Tibial nerve (tissue), 4 donors: Measurements from ENCODE around the gene IL20.

Experiments used
- CTCF ChIP-seq, 5 experiments: fragments of 200-600 bp in 3 of 5; fragments of 450-650 bp in 2 of 5; sonication (generic) in 3 of 5; IDR thresholded peaks; one replicate each; pipeline ENCODE4 v1.5.1; 2016 to 2019; ENCODE audit warnings: antibody characterized with exemption in 5 of 5, mild to moderate bottlenecking in 3 of 5, moderate library complexity in 2 of 5
- EP300 ChIP-seq, 2 donors: sonication (generic); formaldehyde crosslinking; IDR thresholded peaks; one replicate each; pipeline ENCODE4 v1.6.1; 2017; ENCODE audit warnings: antibody characterized with exemption in 2 of 2, mild to moderate bottlenecking in 1 of 2
- POLR2A ChIP-seq, 2 donors: fragments of 450-650 bp; IDR thresholded peaks; one replicate each; pipeline ENCODE4 v1.6.1; 2017; ENCODE audit warnings: antibody characterized with exemption in 2 of 2, mild to moderate bottlenecking in 2 of 2, moderate library complexity in 2 of 2

DNA sequence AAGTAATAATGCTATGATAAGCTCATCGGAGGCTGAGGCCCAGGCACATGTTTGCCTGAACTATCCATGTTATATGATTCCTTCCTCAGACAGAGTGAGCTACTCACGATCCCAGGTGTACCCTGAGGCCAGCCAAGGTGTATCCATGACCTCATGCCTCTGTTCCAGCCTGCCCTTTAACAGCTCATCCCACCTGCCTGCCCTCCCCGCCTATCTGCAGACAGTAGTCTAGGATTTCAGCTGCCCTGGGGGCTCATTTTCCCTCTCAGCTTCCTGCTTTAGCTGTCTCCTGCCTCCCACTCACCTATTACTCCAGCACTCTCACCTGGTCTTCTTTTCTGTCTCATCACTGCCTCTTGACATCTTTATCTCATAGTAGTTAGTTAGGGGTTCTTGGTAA lies 29.9 kb downstream of the IL20 start:
- TF ChIP-seq EP300 (IDR thresholded peaks at IDR 0.05) (no peak), CTCF (IDR thresholded peaks at IDR 0.05) (no peak), POLR2A (IDR thresholded peaks at IDR 0.05) (no peak)
